ENCODE measurements around the gene SATB1.

Gene SATB1

GRCh38 chr3:18396428-18396827 lies 28.7 kb downstream of the SATB1 start:
- no peak for DNase-seq

GRCh38 chr3:18394384-18394995 lies 30.6 kb downstream of the SATB1 start:
- DNase-seq: no peak

- DNase-seq: no peak
These were observed 31.2 kb downstream of the SATB1 start for GRCh38 chr3:18393906-18394305.

GRCh38 chr3:18390024-18390660 lies 35.0 kb downstream of the SATB1 start:
- DNase-seq: no peak

- DNase-seq: no peak
These were observed 35.9 kb downstream of the SATB1 start for GRCh38 chr3:18389108-18389733.

GRCh38 chr3:18386274-18386890 lies 38.8 kb downstream of the SATB1 start:
- DNase-seq: no peak

- DNase-seq: no peak
These were observed 39.4 kb downstream of the SATB1 start for GRCh38 chr3:18385706-18386105.

GRCh38 chr3:18382760-18383369 lies 42.3 kb downstream of the SATB1 start:
- DNase-seq: no peak

- DNase-seq: no peak
These were observed 45.5 kb downstream of the SATB1 start for GRCh38 chr3:18379647-18380046.

- DNase-seq: no peak
These were observed 46.9 kb downstream of the SATB1 start for GRCh38 chr3:18378218-18378617.

- no peak for DNase-seq
These were observed 48.5 kb downstream of the SATB1 start for GRCh38 chr3:18376682-18377081.

- no peak for DNase-seq
These were observed 52.2 kb downstream of the SATB1 start for GRCh38 chr3:18372786-18373405.

- DNase-seq: no peak
These were observed 54.5 kb downstream of the SATB1 start for GRCh38 chr3:18370672-18371071.

GRCh38 chr3:18369551-18370185 lies 55.5 kb downstream of the SATB1 start:
- no peak for DNase-seq

- no peak for DNase-seq
These were observed 58.9 kb downstream of the SATB1 start for GRCh38 chr3:18366258-18366657.

GRCh38 chr3:18363338-18363737 lies 61.8 kb downstream of the SATB1 start:
- DNase-seq: no peak

GRCh38 chr3:18357747-18358146 lies 67.4 kb downstream of the SATB1 start:
- no peak for DNase-seq

- no peak for DNase-seq
These were observed 69.3 kb downstream of the SATB1 start for GRCh38 chr3:18355832-18356231.

- no peak for DNase-seq
These were observed 70.4 kb downstream of the SATB1 start for GRCh38 chr3:18354701-18355100.

GRCh38 chr3:18351823-18352744 lies 73.1 kb downstream of the SATB1 start:
- no peak for DNase-seq

GRCh38 chr3:18351069-18351628 lies 74.0 kb downstream of the SATB1 start:
- no peak for DNase-seq

Measured in cerebellar nuclear complex (tissue), 1 donor.